ENCODE measurements around the gene IGBP1.

- TF ChIP-seq CEBPB (IDR thresholded peaks at IDR 0.05; ENCODE audit: low read depth) (no peak), ZNF274 (IDR thresholded peaks at IDR 0.05; ENCODE audit: low read depth, low read length) (no peak), POLR2AphosphoS5 (IDR thresholded peaks at IDR 0.05; ENCODE audit: low read depth, low read length) (no peak), POLR2A (IDR thresholded peaks at IDR 0.05; ENCODE audit: borderline replicate concordance, extremely low read depth, insufficient read depth, insufficient read length) (no peak), CTCF (IDR thresholded peaks at IDR 0.05 in 2 of 3, conservative IDR thresholded peaks at IDR 0.05 in 1 of 3; ENCODE audit: borderline replicate concordance in 1 of 3, insufficient read depth in 1 of 3, low read depth in 2 of 3, low read length in 2 of 3) (no peak), MAX (IDR thresholded peaks at IDR 0.05) (no peak), SIN3A (IDR thresholded peaks at IDR 0.05; ENCODE audit: low read depth) (no peak), YY1 (IDR thresholded peaks at IDR 0.05; ENCODE audit: extremely low read depth, insufficient replicate concordance, low read depth, low read length) (no peak), TCF7L2 (IDR thresholded peaks at IDR 0.05; ENCODE audit: borderline replicate concordance, extremely low read depth, insufficient read depth, insufficient read length) (no peak), SP1 (IDR thresholded peaks at IDR 0.05; ENCODE audit: low read depth) (no peak), EZH2 (IDR thresholded peaks at IDR 0.05) (no peak), RAD21 (IDR thresholded peaks at IDR 0.05; ENCODE audit: low read depth) (no peak), REST (IDR thresholded peaks at IDR 0.05; ENCODE audit: low read depth) (no peak)
Measured at GRCh38 chrX:70139736-70140135, 6.5 kb downstream of the IGBP1 start.

All from HCT116 (cell line).